Left lung (tissue), 10 donors: ENCODE measurements around the gene MBD6. TPM values are rescaled to one million over a fixed set of nuclear protein-coding genes. Genes with fewer than 3 reads are reported as not detected.

Experiments
- ATAC-seq: fragments of 200-7000 bp; cut with Tn5 transposase; one replicate; pipeline ENCODE4 v1.9.1; 2020; ENCODE audit warnings: moderate library complexity
- DNase-seq, 4 donors: peaks; one replicate each; pipeline ENCODE4 v3.0.0-alpha.2; 2013 to 2020
- H3K27ac ChIP-seq, 2 donors: fragments of 200-600 bp; sonication (generic) in 1 of 2; one replicate each; pipeline versions ENCODE4 v1.5.0 to v1.8.0; 2020 to 2021
- H3K27me3 ChIP-seq, 2 donors: fragments of 200-600 bp; sonication (generic) in 1 of 2; one replicate each; pipeline versions ENCODE4 v1.5.0 to v1.8.0; 2020 to 2021
- H3K36me3 ChIP-seq, 2 donors: fragments of 200-600 bp; sonication (generic) in 1 of 2; one replicate each; pipeline versions ENCODE4 v1.5.0 to v1.8.0; 2020 to 2021
- H3K4me1 ChIP-seq, 2 donors: fragments of 200-600 bp; one replicate each; pipeline ENCODE4 v1.8.0; 2021
- H3K4me3 ChIP-seq, 2 donors: fragments of 200-600 bp; sonication (generic) in 1 of 2; one replicate each; pipeline versions ENCODE4 v1.5.0 to v1.8.0; 2020 to 2021; ENCODE audit warnings: mild to moderate bottlenecking in 1 of 2
- H3K9me3 ChIP-seq, 2 donors: fragments of 200-600 bp; sonication (generic) in 1 of 2; one replicate each; pipeline versions ENCODE4 v1.5.0 to v1.8.0; 2020 to 2021
- intact Hi-C, 2 donors: fragments of 100-400 bp; cut with DNase I; formaldehyde crosslinking; loops; one replicate each; pipeline versions ENCODE4 v1.11.2 to v1.14.2; 2022
- polyA plus RNA-seq, 6 donors: library from polyadenylated mRNA; unstranded; fragments of 120-200 nt; gene quantifications; one replicate each; pipeline ENCODE4 v1.2.1, GENCODE V29; 2013; ENCODE audit not compliant: insufficient read length in 6 of 6
- total RNA-seq, 2 donors: library from RNA; stranded (reverse); fragmentation: NEBNext Ultra II Directional; extraction: Animal tissue kit (Norgen Biotek cat#: 25700); gene quantifications; one replicate each; pipeline ENCODE4 v1.2.1, GENCODE V29; 2021
- TF ChIP-seq, protein P1 (sequence below), 2 donors: fragments of 200-600 bp; sonication (generic) in 1 of 2; IDR thresholded peaks; one replicate each; pipeline versions ENCODE4 v1.5.0 to v1.8.0; 2021; ENCODE audit warnings: antibody characterized with exemption in 2 of 2
- donor health status: DM: no; HTN: yes; CAD: no.
- donor health status: DM: no; HTN: no; CAD: no.

Gene MBD6
- total and polyA plus RNA-seq, 8 donors = 61.3 to 111 (median 73.2) TPM

DNA sequence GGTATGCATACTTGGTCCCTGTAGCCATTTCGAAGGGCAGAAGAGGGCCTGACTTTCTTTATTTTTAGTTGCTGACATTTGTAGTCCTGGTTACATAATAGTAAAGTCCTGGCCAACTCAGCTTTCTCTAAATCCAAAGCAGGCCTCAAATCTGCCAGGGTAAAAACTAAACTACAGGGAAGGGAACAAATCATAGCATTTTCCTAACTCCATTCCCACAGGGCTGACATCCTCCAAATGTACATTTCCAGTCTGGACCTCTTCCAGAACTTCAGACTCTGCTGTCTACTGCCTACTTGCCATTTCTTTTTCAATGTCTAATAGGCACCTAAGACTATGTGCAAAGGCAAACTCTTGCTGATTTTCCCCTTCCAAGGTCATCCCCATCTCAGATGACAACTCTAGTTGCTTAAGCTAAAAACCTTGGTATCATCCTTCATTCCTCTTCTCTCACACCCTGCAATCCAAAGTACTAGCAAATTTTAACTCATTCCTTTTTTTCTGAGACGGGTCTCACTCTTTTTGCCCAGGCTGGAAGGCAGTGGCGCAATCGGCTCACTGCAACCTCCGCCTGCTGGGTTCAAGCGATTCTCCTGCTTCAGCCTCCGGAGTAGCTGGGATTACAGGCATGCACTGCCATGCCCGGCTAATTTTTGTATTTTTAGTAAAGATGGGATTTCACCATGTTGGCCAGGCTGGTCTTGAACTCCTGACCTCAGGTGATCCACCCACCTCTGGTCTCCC is 4.3 kb upstream of the MBD6 start:
- Histone ChIP-seq H3K27ac (peak overlapping the region in 1 of 2 donors; percentile 97), H3K9me3 (no peaks in the 10 kb centered on the region), H3K36me3 (peaks cover 0 to 54% of the 10 kb centered on the region in 2 donors), H3K4me1 (peaks cover 29 to 52% of the 10 kb centered on the region in 2 donors), H3K27me3 (no peaks in the 10 kb centered on the region), H3K4me3 (peak overlapping the region; percentile 8 to 95)
- TF ChIP-seq, protein P1, sequence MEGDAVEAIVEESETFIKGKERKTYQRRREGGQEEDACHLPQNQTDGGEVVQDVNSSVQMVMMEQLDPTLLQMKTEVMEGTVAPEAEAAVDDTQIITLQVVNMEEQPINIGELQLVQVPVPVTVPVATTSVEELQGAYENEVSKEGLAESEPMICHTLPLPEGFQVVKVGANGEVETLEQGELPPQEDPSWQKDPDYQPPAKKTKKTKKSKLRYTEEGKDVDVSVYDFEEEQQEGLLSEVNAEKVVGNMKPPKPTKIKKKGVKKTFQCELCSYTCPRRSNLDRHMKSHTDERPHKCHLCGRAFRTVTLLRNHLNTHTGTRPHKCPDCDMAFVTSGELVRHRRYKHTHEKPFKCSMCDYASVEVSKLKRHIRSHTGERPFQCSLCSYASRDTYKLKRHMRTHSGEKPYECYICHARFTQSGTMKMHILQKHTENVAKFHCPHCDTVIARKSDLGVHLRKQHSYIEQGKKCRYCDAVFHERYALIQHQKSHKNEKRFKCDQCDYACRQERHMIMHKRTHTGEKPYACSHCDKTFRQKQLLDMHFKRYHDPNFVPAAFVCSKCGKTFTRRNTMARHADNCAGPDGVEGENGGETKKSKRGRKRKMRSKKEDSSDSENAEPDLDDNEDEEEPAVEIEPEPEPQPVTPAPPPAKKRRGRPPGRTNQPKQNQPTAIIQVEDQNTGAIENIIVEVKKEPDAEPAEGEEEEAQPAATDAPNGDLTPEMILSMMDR (IDR thresholded peaks at IDR 0.05) = no peak
- intact Hi-C loops = no loop called here
- DNase-seq (no peak), ATAC-seq (no peak)

DNA sequence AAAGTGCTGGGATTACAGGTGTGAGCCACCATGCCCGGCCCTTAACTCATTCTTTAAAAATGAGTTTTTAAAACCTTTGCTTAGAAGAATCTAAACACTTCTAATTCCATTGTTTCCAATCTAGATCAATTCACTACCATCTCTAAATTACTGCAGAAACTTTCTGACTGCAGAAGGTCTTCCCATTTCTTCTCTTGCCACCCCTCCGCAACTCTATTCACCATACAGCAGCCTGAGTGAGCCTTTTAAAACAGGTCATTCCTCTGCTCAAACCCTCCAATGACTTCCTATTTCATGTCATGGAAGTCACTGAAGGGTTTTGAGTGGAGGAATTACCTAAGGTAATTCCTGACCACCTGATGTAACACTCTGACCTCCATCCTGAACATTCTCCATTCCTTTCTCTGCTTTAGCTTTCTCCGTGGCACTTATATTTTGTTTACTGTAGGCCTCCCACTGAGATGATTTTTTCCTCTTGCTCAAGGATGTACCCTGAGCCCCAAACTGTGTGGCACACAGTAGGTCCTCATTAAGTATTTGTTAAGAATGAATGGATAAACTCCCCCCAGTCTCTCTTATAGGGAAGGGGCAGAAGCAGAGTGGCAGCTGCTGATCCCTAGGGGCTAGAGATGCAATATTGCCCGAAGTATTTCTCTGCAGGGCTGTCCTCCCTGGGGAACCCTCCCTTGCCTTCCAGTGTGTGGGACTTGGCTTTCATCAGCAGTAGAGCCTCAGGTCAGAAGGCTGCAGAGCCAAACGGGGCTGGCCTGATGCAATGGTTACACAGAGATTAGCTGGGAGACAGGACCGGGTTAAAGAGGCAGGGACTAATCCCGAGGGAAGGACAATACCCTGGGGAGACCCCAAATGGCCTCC is 3.5 kb upstream of the MBD6 start:
- Histone ChIP-seq H3K9me3 (no peaks in the 10 kb centered on the region), H3K4me3 (peak overlapping the region; percentile 55 to 95), H3K4me1 (peaks cover 35 to 60% of the 10 kb centered on the region in 2 donors), H3K36me3 (peaks cover 0 to 48% of the 10 kb centered on the region in 2 donors), H3K27ac (peak overlapping the region; percentile 91 to 97), H3K27me3 (no peaks in the 10 kb centered on the region)
- no peak for ATAC-seq
- TF ChIP-seq, protein P1 (IDR thresholded peaks at IDR 0.05) = no peak
- DNase-seq = peak in 1 of 4 donors; percentile 28
- intact Hi-C loops = no loop called here

DNA sequence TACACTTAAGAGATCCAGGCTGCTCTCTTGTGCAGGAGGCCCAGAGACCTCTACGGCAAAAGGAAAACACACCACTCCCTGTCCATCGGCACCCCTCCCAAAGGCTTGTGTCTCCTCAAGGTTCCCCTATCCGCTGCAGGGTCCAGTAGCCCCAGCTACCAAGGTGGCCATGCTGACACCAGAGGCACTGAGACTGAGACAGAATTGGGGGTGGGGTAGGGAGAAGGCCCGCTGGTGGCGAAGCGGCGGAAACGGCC is 2.9 kb upstream of the MBD6 start:
- TF ChIP-seq, protein P1 (IDR thresholded peaks at IDR 0.05) = no peak
- Histone ChIP-seq H3K27ac (peak overlapping the region; percentile 91 to 97), H3K9me3 (no peaks in the 10 kb centered on the region), H3K4me3 (peak overlapping the region; percentile 55 to 95), H3K36me3 (peaks cover 0 to 48% of the 10 kb centered on the region in 2 donors), H3K27me3 (no peaks in the 10 kb centered on the region), H3K4me1 (peaks cover 41 to 66% of the 10 kb centered on the region in 2 donors)
- ATAC-seq (no peak), DNase-seq (no peak)
- intact Hi-C loops = no loop called here

DNA sequence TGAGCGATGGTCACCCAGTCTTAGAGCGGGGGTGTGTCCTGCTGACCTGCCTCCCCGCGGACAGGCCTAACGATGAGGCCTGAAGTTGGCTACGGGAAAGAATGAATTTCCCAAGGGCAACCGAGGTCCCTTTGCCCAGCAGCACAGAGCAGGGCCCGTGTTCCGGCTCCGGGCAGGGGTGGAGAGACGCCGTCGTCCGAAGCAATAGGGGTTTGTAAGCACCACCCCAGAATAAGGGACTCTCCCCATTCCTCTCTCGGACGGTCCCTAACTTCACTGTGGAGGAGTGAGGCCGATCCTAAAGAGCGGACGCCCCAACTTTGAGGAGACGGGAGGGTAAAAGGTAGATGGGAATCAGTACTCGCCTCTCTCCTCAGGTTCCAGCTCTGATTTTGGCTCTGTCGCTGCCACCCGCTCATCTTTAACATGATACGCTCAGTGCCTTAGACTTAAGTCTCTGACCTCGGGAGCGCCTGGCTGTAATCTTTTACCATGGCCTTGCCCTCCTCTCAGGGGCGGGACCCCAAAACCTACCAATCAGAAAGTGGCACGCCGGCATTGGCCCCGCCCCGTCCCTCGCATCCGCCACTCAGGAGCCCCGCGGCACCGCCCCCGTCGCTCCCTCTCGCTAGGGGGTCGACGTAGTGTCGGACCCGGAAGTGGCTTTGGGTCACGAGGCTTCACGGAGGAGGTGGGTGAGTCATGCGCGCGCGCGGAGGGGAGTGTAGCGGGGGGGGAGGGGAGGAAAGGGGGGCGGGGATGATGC is 2.4 kb upstream of the MBD6 start, which contains the start of gene DDIT3:
TSS of gene DDIT3 (minus strand) at position 462 of the 766 bp plus-strand sequence. CDS start 3,108 bp downstream, outside the sequence.
- peaks cover 0 to 48% of the 10 kb centered on the region in 2 donors for H3K36me3 ChIP-seq
- peak within 1 kb of the TSS; percentile 95 to 97 for H3K27ac ChIP-seq
- H3K4me1 ChIP-seq = peaks cover 45 to 71% of the 10 kb centered on the region in 2 donors
- no peaks in the 10 kb centered on the region for H3K9me3 ChIP-seq
- intact Hi-C loops = no loop called here
- H3K4me3 ChIP-seq = peak within 1 kb of the TSS; percentile 55 to 95
- ATAC-seq (peak; percentile 85), DNase-seq (peak; percentile 98 to 100 (median 99))
- TF ChIP-seq, protein P1 (IDR thresholded peaks at IDR 0.05) = no peak
- H3K27me3 ChIP-seq = no peaks in the 10 kb centered on the region
